Muscle layer of duodenum (tissue), 2 donors: ENCODE results near the gene POLD3.
"Not testable (repeated sequence)": the region's sequence is repeated elsewhere in the genome, so short reads cannot be mapped to it uniquely, and the experiment has no call there.

ENCODE experiments used
- H3K27ac ChIP-seq: one replicate; pipeline ENCODE4 v1.7.0; 2013; ENCODE audit warnings: mild to moderate bottlenecking, low read length
- H3K27me3 ChIP-seq: one replicate; pipeline ENCODE4 v1.7.0; 2013; ENCODE audit warnings: low read depth, mild to moderate bottlenecking, control low read depth, low read length
- H3K36me3 ChIP-seq, 2 donors: one replicate each; pipeline ENCODE4 v1.7.0; 2013; ENCODE audit warnings: low read length in 2 of 2, control low read depth in 1 of 2, mild to moderate bottlenecking in 1 of 2; ENCODE audit not compliant: insufficient read depth in 2 of 2, control insufficient read depth in 1 of 2
- H3K4me1 ChIP-seq, 2 donors: one replicate each; pipeline ENCODE4 v1.7.0; 2013; ENCODE audit warnings: low read length in 2 of 2, mild to moderate bottlenecking in 2 of 2, control low read depth in 1 of 2, moderate library complexity in 1 of 2; ENCODE audit not compliant: insufficient read depth in 2 of 2, control insufficient read depth in 1 of 2
- H3K4me3 ChIP-seq, 2 donors: one replicate each; pipeline ENCODE4 v1.7.0; 2013; ENCODE audit warnings: low read length in 2 of 2, low read depth in 1 of 2, mild to moderate bottlenecking in 1 of 2
- H3K9me3 ChIP-seq, 2 donors: one replicate each; pipeline ENCODE4 v1.7.0; 2013; ENCODE audit warnings: low read length in 2 of 2, control low read depth in 1 of 2, mild to moderate bottlenecking in 1 of 2; ENCODE audit not compliant: control insufficient read depth in 1 of 2
- donor health status: healthy.

Gene POLD3

DNA sequence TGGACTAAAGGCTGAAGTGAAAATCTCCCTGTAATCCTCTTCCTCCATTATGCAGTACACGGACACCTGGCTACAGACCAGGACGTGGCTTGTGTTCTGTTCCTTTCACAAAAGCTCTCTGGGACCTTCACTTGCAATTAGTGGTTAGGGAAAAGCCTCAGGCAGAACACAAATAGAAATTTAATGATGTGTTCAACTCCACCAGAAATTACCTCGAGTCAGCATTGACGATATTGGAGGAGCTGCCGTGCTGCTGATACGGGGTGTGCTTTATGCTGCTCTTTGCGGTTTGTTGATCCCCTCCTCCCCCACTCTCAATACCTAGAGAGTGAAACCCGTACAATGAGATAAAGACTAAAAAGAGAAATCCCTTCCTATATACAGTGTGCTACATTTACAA is 48.9 kb downstream of the POLD3 start:
- Histone ChIP-seq H3K36me3 (peaks cover 13 to 15% of the 10 kb centered on the region in 2 donors), H3K4me1 (no peaks in the 10 kb centered on the region), H3K4me3 (no peak overlapping the region), H3K27ac (no peak overlapping the region), H3K9me3 (no peaks in the 10 kb centered on the region), H3K27me3 (no peaks in the 10 kb centered on the region)

DNA sequence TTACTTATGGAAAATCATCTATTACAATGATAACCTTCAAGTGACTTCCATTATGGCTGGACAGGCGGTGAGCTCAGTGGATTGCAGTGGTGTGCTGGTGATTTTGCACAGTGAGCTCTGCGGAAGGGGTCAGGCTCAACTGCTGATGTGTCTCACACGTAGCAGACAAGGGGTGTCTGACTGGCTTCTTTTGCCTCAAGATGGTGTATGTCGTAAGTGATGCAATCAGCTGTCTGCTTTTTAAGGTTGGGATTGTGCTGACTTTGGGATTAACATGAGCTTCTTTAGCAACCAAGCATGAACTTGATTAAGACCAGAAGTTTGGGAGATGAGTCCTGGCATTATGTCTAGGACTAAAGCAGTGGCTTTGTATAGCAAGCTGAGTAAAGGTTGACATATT is 49.5 kb downstream of the POLD3 start:
- H3K27me3 ChIP-seq, result no peaks in the 10 kb centered on the region
- no peaks in the 10 kb centered on the region for H3K9me3 ChIP-seq
- H3K4me3 ChIP-seq, result no peak overlapping the region
- no peaks in the 10 kb centered on the region for H3K4me1 ChIP-seq
- peaks cover 10 to 14% of the 10 kb centered on the region in 2 donors for H3K36me3 ChIP-seq
- no peak overlapping the region for H3K27ac ChIP-seq

DNA sequence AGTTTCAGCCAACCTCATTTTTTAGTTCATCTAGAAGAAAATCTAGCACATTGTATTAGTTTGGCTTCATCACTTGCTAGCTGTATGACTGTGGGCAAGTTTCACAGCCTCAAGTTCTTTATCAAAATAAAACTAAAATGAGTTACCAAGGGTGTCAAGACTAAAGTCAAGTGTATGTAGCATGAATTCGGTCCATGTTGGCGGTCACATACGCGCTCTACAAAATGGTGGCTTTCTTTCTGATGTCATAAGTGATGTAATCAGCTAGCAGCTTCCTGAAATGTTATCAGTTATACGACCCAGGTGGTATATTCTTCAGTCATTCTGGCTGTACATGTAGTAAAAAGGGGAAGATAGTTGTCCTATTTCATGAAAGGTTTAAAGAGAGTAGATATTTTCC is 50.5 kb downstream of the POLD3 start:
- no peaks in the 10 kb centered on the region for H3K27me3 ChIP-seq
- H3K4me1 ChIP-seq, result no peaks in the 10 kb centered on the region
- peaks cover 9 to 14% of the 10 kb centered on the region in 2 donors for H3K36me3 ChIP-seq
- no peaks in the 10 kb centered on the region for H3K9me3 ChIP-seq
- peak overlapping the region; percentile 68 for H3K27ac ChIP-seq
- no peak overlapping the region for H3K4me3 ChIP-seq

DNA sequence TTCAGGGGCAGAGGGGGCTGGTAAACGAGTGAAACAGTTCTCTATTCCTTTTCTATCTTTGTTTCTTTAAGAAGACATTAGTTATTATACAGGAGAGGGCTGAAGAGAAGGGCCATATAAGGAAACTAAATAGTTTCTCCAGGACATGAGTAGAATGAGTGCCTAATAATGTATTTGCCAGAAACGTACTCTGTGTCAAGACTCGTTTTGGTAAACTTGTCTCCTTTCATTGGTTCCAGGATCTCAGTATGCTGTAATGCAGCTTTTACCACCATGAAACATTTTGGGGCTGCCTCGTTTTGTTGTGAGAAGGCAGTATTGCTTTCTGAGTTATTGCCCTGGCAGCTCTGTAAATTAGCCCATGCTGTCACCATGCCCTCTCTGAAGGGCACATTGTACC is 51.7 kb downstream of the POLD3 start:
- no peaks in the 10 kb centered on the region for H3K27me3 ChIP-seq
- H3K9me3 ChIP-seq, result no peaks in the 10 kb centered on the region
- no peaks in the 10 kb centered on the region for H3K4me1 ChIP-seq
- H3K4me3 ChIP-seq, result no peak overlapping the region
- peaks cover 9 to 14% of the 10 kb centered on the region in 2 donors for H3K36me3 ChIP-seq
- peak overlapping the region; percentile 72 for H3K27ac ChIP-seq

DNA sequence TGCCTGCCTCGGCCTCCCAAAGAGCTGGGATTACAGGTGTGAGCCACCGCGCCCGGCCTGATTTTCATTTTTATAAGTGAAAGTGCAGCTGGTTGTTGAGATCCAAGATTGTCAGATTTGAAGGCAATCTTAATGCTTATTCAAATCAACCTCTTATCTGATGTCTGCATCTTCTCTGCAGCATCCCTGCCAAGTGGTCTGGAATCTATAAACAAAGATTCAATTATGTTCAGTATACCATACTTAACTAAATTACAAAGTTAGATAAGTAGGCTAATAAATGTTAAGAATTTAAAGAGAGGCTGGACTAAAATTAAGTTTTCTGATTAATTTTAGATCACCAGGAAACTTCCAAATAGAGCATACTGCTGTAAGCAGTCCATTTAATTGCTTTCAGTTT is 53.8 kb downstream of the POLD3 start:
- Histone ChIP-seq H3K27ac (peak overlapping the region; percentile 62), H3K36me3 (peaks cover 0 to 2% of the 10 kb centered on the region in 2 donors), H3K4me3 (no peak overlapping the region), H3K27me3 (no peaks in the 10 kb centered on the region), H3K9me3 (no peaks in the 10 kb centered on the region), H3K4me1 (peaks cover 8 to 14% of the 10 kb centered on the region in 2 donors)

DNA sequence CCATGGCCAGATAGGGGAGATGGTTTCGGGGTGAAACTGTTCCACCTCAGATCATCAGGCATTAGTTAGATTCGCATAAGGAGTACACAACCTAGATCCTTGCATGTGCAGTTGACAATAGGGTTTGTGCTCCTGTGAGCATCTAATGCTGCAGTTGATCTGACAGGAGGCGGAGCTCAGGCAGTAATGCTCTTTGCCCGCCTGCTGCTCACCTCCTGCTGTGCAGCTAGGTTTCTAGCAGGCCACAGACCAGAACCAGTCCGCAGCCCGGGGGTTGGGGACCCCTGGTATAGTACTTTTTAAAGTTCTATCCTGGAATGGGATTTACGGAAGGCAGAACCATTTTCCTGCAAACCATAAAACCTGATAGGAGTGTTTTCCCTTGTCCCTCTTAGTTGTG is 54.6 kb downstream of the POLD3 start:
- Histone ChIP-seq H3K27ac (peak overlapping the region; percentile 62), H3K4me1 (peaks cover 9 to 15% of the 10 kb centered on the region in 2 donors), H3K9me3 (no peaks in the 10 kb centered on the region), H3K36me3 (no peaks in the 10 kb centered on the region), H3K4me3 (no peak overlapping the region), H3K27me3 (no peaks in the 10 kb centered on the region)

DNA sequence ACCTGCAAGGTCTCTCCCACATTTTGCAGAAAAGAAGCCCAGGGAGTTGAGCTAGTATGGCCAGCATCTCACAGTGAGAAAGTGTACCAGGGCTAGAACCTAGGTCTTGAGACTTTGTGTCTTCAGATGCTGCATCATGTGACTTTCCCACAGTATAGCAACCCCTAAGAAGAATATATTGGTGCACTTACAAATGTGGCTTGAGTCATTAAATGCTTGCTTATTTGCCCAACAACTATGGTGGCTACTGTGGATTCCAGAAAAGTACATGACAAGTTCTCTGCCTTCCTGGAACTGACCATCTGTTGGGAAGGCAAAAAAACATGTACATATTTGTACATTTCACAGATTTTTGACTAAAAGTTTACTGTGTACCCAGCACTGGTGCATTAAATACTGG is 55.0 kb downstream of the POLD3 start:
- Histone ChIP-seq H3K27ac (no peak overlapping the region), H3K36me3 (no peaks in the 10 kb centered on the region), H3K9me3 (no peaks in the 10 kb centered on the region), H3K27me3 (no peaks in the 10 kb centered on the region), H3K4me1 (peaks cover 9 to 15% of the 10 kb centered on the region in 2 donors), H3K4me3 (no peak overlapping the region)

DNA sequence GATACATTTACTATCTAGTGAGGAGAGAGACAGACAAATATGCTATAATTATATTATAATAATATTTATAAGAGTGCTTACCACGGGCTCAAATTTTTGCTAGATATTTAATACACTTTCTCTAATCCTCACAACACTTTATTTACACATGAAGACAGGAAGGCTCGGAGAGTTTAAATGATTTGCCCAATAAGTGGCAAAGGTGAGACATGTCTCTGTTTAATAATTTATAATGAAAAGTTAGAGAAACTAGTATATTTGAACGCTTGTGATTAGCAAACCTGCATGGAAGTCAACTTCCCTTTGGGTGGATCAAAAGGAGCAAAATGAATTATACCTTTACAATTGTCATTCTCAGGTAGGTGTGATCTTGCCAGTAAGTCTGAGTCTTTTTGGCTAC is 55.4 kb downstream of the POLD3 start:
- no peaks in the 10 kb centered on the region for H3K9me3 ChIP-seq
- no peak overlapping the region for H3K4me3 ChIP-seq
- no peaks in the 10 kb centered on the region for H3K27me3 ChIP-seq
- H3K4me1 ChIP-seq, result peaks cover 9 to 15% of the 10 kb centered on the region in 2 donors
- H3K27ac ChIP-seq, result peak overlapping the region; percentile 79
- no peaks in the 10 kb centered on the region for H3K36me3 ChIP-seq

DNA sequence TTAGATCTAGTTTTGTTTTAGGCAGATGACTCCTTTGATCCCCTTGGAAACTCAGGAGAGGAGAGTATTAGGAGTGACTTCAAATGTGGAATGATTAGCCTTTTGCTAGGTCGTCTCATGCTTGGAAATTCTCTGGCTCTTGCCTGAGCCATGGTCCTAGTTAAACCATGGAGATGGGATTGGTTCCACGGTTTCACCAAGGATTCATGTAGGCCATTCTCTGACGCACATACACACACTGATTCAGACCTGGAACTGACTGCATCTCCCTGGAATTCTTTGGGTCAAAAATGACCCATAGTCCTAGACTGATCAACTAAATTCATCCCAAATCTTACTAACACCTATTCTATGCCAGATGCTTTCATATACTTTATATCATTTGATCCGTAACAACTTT is 56.5 kb downstream of the POLD3 start:
- H3K27ac ChIP-seq, result peak overlapping the region; percentile 79
- H3K4me1 ChIP-seq, result peaks cover 9 to 15% of the 10 kb centered on the region in 2 donors
- no peaks in the 10 kb centered on the region for H3K9me3 ChIP-seq
- H3K4me3 ChIP-seq, result no peak overlapping the region
- H3K36me3 ChIP-seq, result no peaks in the 10 kb centered on the region
- H3K27me3 ChIP-seq, result no peaks in the 10 kb centered on the region

DNA sequence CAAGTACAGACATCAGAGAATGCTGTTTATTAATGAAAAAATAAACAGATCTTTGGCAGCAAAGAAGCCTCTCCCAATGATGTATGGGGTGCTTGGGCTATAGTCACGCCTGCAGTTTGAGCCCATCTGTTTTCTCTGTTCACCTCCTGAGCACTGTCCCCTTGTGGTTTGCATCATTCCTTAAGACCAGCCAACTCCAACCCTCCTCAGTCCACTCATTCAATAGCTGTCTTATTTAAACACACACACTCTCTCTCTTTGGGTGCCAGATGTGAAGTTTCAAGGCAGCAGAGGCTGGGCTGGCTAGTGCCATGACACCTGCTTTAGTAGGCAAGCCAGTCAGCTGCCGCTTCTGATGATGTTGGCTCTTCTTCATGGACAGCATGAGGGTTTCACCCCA is 58.1 kb downstream of the POLD3 start:
- H3K4me3 ChIP-seq, result no peak overlapping the region
- H3K27ac ChIP-seq, result peak overlapping the region; percentile 54
- no peaks in the 10 kb centered on the region for H3K27me3 ChIP-seq
- H3K36me3 ChIP-seq, result peaks cover 0 to 5% of the 10 kb centered on the region in 2 donors
- H3K9me3 ChIP-seq, result no peaks in the 10 kb centered on the region
- H3K4me1 ChIP-seq, result peaks cover 9 to 15% of the 10 kb centered on the region in 2 donors

DNA sequence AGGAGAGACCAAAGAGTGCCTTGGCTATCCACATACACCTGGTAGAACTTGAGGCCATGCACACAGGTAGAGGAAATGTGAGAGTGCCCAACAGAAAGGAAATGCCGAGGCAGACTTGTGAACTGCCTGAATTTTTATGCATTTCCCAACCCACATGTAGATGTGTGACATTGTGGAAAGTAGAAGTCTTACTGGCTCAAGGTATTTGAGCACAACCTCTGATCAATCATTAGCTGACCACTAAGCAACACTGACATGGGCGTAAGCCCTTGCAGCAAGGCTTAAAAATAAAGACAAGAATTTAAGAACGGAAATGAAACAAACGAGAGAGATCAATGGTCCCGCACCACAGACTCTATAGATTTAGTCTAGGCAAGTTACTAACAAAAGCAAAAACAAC is 62.6 kb downstream of the POLD3 start:
- Histone ChIP-seq H3K36me3 (peaks cover 0 to 5% of the 10 kb centered on the region in 2 donors), H3K9me3 (no peaks in the 10 kb centered on the region), H3K27me3 (no peaks in the 10 kb centered on the region), H3K4me1 (peaks cover 8 to 14% of the 10 kb centered on the region in 2 donors), H3K4me3 (no peak overlapping the region), H3K27ac (no peak overlapping the region)

DNA sequence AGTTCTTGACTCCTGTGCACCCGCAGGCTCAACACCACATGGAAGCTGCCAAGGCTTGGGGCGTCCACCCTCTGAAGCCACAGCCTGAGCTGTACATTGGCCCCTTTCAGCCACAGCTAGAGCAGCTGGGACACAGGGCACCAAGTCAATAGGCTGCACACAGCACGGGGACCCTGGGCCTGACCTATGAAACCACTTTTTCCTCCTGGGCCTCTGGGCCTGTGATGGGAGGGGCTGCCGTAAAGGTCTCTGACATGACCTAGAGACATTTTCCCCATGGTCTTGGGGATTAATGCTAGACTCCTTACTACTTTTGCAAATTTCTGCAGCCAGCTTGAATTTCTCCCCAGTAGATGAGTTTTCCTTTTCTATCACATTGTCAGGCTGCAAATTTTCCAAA is 66.7 kb downstream of the POLD3 start:
- not testable (repeated sequence) for H3K36me3 ChIP-seq, H3K4me1 ChIP-seq, H3K27me3 ChIP-seq, H3K27ac ChIP-seq, H3K4me3 ChIP-seq, H3K9me3 ChIP-seq
